NB4 (cell line): Measurements from ENCODE around the gene VEGFA.
A peak's percentile ranks its signal among the peaks of the same experiment; 100 is the strongest.

Source experiments
- DNase-seq: peaks from one replicate; pipeline ENCODE4 v3.0.0; 2010; ENCODE audit warnings: low read depth
- H3K4me3 ChIP-seq: one replicate; pipeline ENCODE4 v1.5.1; 2011; ENCODE audit warnings: mild to moderate bottlenecking, low read depth, low read length, moderate library complexity
- MYC ChIP-seq: IDR thresholded peaks from 2 replicates; pipeline ENCODE4 v1.6.1; 2011; ENCODE audit warnings: low read depth, low read length
- POLR2A ChIP-seq: IDR thresholded peaks from 2 replicates; pipeline ENCODE4 v1.6.1; 2011; ENCODE audit warnings: mild to moderate bottlenecking; ENCODE audit not compliant: insufficient read length; ENCODE audit errors: extremely low read depth
- TF ChIP-seq, protein P1 (sequence below): IDR thresholded peaks from one replicate; pipeline ENCODE4 v1.5.1; 2012; ENCODE audit warnings: low read depth, low read length
- TF ChIP-seq, protein P2 (sequence below): IDR thresholded peaks from 2 replicates; pipeline ENCODE4 v1.6.1; 2011; ENCODE audit warnings: low read depth, low read length

Gene VEGFA

DNA sequence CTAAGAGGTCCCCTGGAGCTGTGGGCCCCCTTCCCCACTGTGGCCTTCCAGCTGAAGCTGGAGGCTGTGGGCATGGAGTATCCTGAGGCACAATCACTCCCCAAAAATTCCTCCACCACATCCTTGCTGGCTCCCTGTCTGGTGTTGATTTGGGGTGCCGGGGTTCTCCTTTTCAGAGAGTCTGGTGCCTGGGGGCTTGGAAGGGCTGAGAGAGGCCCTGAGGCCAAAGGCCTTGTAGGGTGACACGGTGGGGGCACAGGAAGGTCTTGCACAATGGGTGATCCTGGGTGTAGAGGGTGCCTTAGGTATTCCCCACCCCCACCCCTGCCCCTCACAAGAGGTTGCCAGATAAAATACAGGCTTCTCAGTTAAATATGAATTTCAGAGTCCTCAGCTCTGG is 33.2 kb upstream of the VEGFA start:
- peak; percentile 13 for DNase-seq
- H3K4me3 ChIP-seq = no peak overlapping the region
- TF ChIP-seq MYC (no peak), POLR2A (no peak)
- TF ChIP-seq, protein P1, sequence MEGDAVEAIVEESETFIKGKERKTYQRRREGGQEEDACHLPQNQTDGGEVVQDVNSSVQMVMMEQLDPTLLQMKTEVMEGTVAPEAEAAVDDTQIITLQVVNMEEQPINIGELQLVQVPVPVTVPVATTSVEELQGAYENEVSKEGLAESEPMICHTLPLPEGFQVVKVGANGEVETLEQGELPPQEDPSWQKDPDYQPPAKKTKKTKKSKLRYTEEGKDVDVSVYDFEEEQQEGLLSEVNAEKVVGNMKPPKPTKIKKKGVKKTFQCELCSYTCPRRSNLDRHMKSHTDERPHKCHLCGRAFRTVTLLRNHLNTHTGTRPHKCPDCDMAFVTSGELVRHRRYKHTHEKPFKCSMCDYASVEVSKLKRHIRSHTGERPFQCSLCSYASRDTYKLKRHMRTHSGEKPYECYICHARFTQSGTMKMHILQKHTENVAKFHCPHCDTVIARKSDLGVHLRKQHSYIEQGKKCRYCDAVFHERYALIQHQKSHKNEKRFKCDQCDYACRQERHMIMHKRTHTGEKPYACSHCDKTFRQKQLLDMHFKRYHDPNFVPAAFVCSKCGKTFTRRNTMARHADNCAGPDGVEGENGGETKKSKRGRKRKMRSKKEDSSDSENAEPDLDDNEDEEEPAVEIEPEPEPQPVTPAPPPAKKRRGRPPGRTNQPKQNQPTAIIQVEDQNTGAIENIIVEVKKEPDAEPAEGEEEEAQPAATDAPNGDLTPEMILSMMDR = no peak
- TF ChIP-seq, protein P2, sequence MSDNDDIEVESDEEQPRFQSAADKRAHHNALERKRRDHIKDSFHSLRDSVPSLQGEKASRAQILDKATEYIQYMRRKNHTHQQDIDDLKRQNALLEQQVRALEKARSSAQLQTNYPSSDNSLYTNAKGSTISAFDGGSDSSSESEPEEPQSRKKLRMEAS = no peak

DNA sequence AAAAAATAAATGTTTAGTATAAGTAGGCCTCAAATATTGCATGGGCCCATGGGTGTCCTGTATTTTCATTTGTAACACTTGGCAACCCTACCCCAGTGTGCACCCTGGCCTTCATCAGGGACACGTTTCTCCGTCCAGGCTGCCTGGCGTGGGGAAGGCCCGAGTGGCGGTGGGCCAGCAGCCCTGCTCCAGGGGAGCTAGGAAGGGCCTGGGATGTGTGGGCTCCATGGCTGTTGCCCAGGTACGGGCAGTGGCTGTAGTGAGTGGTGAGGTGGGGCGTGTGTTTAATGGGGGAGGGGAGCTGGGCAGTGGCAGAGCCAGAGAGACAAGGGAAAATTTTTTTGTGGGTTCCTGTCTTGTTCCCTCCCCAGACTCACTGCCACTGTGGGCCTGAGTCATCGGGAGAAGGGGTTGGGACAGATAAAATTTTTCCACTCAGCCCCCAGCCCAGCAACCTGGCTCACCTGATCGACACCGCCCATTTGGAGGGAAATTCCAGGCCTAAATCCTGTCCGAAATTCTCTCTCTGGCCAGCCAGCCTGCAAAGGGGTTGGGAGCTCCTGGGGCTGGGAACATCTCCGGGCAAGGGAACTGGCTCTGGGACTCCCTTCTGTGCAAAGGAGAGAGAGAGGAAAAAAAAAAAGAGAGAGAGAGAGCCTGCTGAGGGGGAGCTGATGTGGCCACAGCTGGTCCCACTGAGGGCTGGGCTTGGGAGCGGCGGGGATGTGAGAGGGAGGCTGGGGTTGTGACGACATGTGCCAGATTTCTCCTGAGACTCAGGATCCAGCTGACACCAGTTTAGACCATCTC is 32.5 kb upstream of the VEGFA start:
- DNase-seq = peak; percentile 47
- TF ChIP-seq, protein P1 = no peak
- no peak for TF ChIP-seq POLR2A
- TF ChIP-seq, protein P2 = no peak
- no peak for TF ChIP-seq MYC
- H3K4me3 ChIP-seq = no peak overlapping the region

DNA sequence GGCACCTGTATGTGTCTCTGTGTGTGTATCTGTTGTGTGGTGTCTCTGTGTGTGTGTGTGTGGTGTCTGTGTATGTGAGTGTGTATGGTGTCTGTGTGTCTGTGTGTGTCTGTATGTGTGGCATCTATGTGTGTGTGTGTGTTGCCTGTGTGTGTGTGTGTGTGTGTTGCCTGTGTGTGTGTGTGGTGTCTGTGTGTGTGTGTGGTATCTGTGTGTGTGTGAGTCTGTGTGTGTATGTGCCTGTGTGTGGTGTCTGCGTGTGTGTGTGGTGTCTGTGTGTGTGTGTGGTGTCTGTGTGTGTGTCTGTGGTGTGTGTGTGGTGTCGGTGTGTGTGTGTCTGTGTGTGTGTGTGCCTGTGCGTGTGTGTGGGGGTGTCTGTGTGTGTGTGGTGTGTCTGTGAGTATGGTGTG is 31.7 kb upstream of the VEGFA start:
- TF ChIP-seq MYC = no peak
- TF ChIP-seq, protein P2 = no peak
- TF ChIP-seq, protein P1 = no peak
- peak; percentile 19 for DNase-seq
- H3K4me3 ChIP-seq = no peak overlapping the region

DNA sequence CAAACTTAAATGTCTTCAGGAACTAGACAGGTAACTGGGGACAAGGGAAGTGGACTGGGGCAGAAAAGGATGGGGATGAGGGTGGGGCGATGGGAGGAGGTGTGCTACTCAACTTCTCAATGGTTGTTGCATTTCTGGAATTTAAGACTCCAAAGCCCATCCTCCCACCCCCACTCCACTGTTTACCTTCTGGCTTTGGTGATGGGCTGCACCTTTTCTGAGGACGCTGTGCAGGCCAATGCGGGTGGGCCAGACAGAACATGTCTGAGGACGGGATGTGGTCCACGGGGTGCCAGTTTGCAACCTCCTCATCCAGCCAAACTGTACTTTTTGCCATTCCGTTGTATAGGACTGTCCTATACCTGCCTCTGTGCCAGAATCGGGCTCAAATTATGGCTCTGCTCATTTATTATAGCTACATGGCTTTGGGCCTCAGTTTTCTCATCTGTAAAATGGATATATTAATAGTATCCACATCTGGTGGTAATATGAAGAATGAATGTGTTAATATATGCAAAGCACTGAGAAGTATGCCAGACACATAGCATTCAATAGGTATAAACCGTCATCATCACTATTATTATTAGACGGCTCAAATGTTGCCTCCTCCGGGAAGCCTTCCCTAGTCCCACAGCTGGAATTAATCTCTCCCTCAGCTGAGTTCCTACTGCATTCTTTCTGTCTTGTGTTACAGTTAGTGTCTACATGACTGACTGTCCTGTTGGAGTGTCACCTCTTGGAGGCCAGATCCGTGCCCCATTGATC is 31.0 kb upstream of the VEGFA start:
- DNase-seq = no peak
- TF ChIP-seq, protein P1 = no peak
- TF ChIP-seq MYC (no peak), POLR2A (no peak)
- TF ChIP-seq, protein P2 = no peak
- no peak overlapping the region for H3K4me3 ChIP-seq

DNA sequence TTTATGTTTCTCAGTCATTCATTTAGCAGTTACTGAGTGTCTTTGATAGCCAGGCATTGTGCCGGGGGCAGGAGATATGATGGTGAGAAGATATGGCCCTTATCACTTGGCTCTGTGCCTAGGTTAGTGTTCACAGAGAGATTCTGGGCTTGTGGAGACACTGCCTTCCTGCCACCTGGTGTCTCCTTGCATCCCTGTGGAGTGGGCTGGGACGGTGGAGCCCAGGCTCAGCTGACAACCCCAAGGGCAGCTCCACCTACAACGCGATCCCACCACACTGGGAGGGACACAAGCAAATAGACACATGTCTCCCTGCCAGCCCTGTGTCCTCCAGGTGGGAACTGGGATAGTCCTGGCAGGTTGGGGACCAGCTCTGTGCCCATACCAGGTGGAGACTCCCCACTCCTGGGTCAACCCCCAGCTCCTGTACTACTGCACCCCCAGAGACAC is 30.3 kb upstream of the VEGFA start:
- H3K4me3 ChIP-seq = no peak overlapping the region
- TF ChIP-seq POLR2A (no peak), MYC (no peak)
- TF ChIP-seq, protein P2 = no peak
- TF ChIP-seq, protein P1 = no peak
- no peak for DNase-seq
